ENCODE results near the gene DBR1.

DBR1 gene

DNA sequence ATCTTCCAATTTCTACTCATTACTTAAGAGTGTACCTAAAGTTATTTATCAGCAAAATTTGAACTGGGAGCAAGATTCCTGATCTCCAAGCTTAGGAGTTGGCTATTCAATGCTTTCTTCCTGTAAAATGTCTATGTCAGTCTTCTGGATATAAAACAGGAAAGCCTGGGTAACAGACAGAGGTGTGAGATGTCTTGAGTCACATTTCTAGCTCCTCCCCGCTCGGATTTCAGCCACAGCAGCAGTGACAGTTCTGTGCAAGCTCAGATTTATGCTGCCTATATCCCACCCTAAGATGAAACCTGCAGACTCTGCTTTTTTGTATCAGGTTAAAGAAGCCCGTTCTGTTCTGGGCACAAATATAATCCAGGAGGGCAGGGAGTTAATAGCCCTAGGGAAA lies 10.3 kb upstream of the DBR1 start:
- CTCF ChIA-PET: interaction anchor here (0.8 to 1.1 kb wide), 3 partner anchors 12 to 115 kb away, joined by 3 read pairs; no protein-coding TSS in a partner anchor

DNA sequence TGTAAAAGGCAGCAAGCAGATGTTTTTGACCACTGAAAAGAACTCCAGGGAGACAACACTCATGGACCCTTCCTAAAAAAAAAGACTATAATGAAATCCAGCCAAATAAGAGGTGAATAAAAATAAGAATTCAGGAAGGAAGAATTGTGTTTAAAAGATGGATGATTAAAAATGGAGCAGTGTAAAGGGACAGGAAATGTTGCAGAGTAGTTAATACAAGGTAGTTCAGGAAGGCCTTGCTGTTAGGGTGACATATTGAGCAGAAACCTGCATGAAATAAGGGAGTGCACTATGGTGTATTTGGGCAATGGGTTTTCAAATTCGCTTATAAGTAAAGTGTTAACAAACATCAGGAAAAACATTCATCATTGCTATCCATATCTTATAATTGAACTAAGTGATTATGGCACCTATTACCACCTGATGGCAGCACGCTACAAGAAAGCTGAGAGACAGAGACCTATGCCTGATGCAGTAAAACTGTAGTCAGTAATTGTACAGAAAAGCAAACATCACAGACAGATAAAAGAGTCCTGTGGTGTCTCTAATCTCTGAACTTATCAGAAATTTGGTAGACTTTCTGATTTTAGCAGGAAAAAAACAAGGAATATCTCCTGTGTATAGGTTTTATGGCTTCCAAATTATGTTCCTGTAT lies 5.8 kb upstream of the DBR1 start:
- TF ChIP-seq, protein P1, sequence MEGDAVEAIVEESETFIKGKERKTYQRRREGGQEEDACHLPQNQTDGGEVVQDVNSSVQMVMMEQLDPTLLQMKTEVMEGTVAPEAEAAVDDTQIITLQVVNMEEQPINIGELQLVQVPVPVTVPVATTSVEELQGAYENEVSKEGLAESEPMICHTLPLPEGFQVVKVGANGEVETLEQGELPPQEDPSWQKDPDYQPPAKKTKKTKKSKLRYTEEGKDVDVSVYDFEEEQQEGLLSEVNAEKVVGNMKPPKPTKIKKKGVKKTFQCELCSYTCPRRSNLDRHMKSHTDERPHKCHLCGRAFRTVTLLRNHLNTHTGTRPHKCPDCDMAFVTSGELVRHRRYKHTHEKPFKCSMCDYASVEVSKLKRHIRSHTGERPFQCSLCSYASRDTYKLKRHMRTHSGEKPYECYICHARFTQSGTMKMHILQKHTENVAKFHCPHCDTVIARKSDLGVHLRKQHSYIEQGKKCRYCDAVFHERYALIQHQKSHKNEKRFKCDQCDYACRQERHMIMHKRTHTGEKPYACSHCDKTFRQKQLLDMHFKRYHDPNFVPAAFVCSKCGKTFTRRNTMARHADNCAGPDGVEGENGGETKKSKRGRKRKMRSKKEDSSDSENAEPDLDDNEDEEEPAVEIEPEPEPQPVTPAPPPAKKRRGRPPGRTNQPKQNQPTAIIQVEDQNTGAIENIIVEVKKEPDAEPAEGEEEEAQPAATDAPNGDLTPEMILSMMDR (IDR thresholded peaks at IDR 0.05; ENCODE audit: insufficient read depth, low read length, missing control alignments): peak; percentile 22
- CTCF ChIA-PET: interaction anchor here (0.9 to 3.0 kb wide), 16 partner anchors 9 to 743 kb away, joined by 3 to 11 read pairs (median 4); partner anchors contain the start of gene NME9
- no peak overlapping the region for H3K4me3 ChIP-seq (ENCODE audit: low read depth, low read length)
- POLR2A ChIA-PET: no interaction called here
- no peak for DNase-seq (ENCODE audit: low read depth, low spot score)

More for the DNA sequence above, 10.3 kb upstream of the DBR1 start:
- TF ChIP-seq, protein P1 (IDR thresholded peaks at IDR 0.05; ENCODE audit: insufficient read depth, low read length, missing control alignments): no peak
- POLR2A ChIA-PET: no interaction called here
- no peak for DNase-seq (ENCODE audit: low read depth, low spot score)
- H3K4me3 ChIP-seq (ENCODE audit: low read depth, low read length): no peak overlapping the region

DNA sequence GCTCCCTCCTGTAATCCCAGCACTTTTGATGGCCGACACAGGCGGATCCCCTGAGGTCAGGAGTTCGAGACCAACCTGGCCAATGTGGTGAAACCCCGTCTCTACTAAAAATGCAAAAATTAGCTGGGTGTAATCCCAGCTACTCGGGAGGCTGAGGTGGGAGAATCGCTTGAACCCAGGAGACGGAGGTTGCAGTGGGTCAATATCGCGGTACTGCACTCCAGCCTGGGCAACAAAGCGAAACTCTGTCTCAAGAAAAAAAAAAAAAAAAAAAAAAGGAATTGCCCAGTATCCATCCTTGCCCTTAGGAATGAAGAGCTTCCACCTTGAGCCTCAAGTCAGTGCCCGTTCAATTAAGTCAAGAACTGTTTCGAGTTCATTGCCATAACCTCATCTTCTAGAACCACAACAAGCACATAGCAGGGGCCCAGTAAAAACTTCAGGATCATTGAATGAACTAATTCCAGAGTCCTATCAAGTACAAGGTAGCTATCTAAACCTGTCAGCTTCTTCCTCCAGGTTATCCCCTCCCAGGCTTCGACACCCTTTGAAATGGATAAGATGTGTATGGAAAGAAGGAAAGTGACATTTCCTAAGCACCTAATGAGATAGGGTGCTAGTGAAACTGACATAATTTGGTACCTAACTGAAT lies 826 bp downstream of the DBR1 start:
- CTCF ChIA-PET: interaction anchor here (0.6 to 2.6 kb wide), 9 partner anchors 13 to 292 kb away, joined by 3 to 11 read pairs (median 3); partner anchors contain the start of gene ARMC8
- peak overlapping the region; percentile 93 for H3K4me3 ChIP-seq (ENCODE audit: low read depth, low read length)
- DNase-seq (ENCODE audit: low read depth, low spot score): no peak
- TF ChIP-seq, protein P1 (IDR thresholded peaks at IDR 0.05; ENCODE audit: insufficient read depth, low read length, missing control alignments): no peak
- POLR2A ChIA-PET: interaction anchor here (0.6 to 2.9 kb wide), 3 partner anchors 13 to 174 kb away, joined by 4 to 16 read pairs (median 4); partner anchors contain the start of gene ARMC8

DNA sequence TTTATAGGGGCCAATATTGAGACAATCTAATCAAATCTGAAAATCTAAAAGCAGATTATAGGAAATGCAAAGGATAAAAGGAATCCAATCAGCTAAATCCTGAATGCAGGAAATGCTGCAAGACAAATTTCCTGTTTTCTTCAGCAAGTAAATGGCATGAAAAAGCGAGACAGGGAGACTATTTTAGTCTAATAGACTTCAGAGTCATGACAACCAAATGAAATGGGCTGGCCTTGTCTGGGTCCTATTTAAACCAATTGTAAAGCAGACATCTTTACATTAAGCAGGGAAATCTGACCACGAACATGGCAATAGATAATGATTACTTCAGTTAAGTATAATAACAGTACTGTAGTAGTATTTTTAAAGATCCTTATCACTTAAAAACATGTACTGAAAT lies 2.1 kb downstream of the DBR1 start:
- CTCF ChIA-PET: interaction anchor here (1.2 to 1.3 kb wide), 3 partner anchors 54 to 307 kb away, joined by 3 to 4 read pairs (median 3); no protein-coding TSS in a partner anchor
- TF ChIP-seq, protein P1 (IDR thresholded peaks at IDR 0.05; ENCODE audit: insufficient read depth, low read length, missing control alignments): no peak
- no peak overlapping the region for H3K4me3 ChIP-seq (ENCODE audit: low read depth, low read length)
- no peak for DNase-seq (ENCODE audit: low read depth, low spot score)
- POLR2A ChIA-PET: interaction anchor here (0.6 to 2.9 kb wide), 2 partner anchors 15 to 114 kb away, joined by 3 to 16 read pairs; partner anchors contain the start of gene ARMC8

DNA sequence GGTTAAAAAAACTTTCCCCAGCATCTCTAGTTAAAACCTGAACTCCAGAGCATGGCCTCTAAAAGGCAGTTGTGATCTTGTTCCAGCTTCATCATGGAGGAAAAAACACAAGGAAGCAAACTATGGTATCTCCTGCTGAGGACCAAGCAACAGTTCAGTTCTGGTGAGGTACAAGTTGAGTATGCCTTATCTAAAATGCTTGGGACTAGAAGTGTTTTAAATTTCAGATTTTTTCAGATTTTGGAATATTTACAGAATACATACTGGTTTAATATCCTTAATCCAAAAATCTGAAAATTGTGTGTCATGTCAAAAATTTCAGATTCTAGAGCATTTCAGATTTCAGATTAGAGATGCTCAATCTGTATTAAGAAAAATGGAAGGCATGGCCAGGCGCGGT lies 9.7 kb downstream of the DBR1 start:
- no peak for DNase-seq (ENCODE audit: low read depth, low spot score)
- TF ChIP-seq, protein P1 (IDR thresholded peaks at IDR 0.05; ENCODE audit: insufficient read depth, low read length, missing control alignments): no peak
- CTCF ChIA-PET: no interaction called here
- H3K4me3 ChIP-seq (ENCODE audit: low read depth, low read length): no peak overlapping the region
- POLR2A ChIA-PET: no interaction called here

DNA sequence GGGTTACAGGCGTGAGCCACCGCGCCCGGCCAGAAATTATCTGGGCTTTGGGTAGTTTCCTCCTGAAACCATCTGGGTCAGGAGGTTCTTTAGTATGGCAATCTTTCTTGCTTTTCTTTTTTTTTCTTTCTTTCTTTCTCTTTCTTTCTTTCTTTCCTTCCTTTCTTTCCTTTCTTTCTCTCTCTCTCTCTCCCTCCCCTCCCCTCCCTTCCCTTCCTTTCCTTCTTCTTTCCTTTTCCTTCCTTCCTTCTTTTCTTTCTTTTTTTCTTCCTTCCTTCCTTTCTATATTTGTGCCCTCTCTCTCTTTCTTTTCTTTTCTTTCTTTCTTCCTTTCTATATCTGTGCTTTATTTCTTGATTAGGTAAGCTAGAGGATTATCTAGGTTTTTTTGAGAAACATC lies 17.0 kb downstream of the DBR1 start:
- H3K4me3 ChIP-seq (ENCODE audit: low read depth, low read length): no peak overlapping the region
- CTCF ChIA-PET: interaction anchor here (0.7 to 1.3 kb wide), 3 partner anchors 23 to 89 kb away, joined by 3 to 5 read pairs (median 3); no protein-coding TSS in a partner anchor
- POLR2A ChIA-PET: no interaction called here
- DNase-seq (ENCODE audit: low read depth, low spot score): no peak
- TF ChIP-seq, protein P1 (IDR thresholded peaks at IDR 0.05; ENCODE audit: insufficient read depth, low read length, missing control alignments): no peak

All from AG04449 (cell line).